ENCODE results near the gene PHF21A.
"Not testable (repeated sequence)": the region's sequence is repeated elsewhere in the genome, so short reads cannot be mapped to it uniquely, and the experiment has no call there.

Gene PHF21A

DNA sequence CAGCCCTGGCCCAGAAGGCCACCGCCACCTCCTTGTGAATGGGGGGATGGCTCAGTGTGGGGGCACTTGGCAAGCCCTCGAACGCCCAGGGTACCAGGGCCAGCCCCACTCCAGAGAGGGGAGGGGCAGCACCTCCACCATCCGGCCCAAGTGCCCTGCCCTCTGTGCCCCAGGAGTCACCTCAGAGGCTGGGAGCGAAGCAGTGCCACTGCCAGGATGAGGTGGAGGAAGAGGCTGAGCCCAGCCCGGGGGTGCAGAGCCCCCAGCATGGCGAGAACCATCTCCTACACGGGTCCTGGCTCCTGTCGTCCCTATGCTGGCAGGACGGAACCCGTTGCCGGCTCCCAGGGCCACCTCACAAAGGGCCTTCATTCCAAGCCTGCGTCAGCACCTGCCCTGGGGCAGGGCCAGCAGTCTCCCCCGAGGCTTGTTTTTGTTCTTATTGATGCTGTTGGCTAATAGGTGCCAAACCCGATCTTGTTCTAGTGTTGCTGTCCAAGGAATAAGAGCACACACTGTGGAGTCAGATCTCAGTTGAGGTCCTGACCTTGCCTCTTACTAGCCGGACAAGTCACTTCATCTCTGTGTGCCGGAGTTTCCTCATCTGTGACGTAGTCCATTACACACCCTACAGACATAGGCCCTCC lies 214.2 kb downstream of the PHF21A start, which contains the start of gene FREY1:
TSS of gene FREY1 (minus strand) at position 307 of the 647 bp plus-strand sequence. CDS start at position 281, 26 bp downstream.
- in situ Hi-C loops (cut with MboI; ENCODE audit: low sequenced_read_pairs): no loop called here

DNA sequence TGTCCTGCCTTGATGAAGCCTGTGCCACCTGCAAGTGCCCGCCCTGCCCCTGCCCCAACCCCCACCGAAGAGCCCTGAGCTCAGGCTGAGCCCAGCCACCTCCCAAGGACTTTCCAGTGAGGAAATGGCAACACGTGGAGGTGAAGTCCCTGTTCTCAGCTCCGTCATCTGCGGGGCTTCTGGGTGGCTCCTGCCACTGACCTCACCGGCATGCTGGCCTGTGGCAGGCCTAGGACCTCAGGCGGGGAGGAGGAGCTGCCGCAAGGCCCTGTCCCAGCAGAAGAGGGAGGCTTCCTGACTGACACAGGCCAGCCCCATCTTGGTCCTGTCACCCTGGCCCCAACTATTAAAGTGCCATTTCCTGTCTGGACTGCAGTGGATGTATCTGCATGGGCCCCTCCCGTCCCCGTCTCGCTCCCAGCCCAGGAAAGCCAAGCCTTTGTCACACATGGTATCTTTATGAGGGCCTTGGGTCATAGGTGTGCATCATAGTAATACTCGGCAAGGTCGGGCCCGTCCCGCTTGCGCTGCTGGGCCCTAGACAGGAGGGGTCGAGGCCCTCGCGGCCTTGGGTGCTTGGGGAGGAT lies 215.1 kb downstream of the PHF21A start:
- in situ Hi-C loops (cut with MboI; ENCODE audit: low sequenced_read_pairs): no loop called here

DNA sequence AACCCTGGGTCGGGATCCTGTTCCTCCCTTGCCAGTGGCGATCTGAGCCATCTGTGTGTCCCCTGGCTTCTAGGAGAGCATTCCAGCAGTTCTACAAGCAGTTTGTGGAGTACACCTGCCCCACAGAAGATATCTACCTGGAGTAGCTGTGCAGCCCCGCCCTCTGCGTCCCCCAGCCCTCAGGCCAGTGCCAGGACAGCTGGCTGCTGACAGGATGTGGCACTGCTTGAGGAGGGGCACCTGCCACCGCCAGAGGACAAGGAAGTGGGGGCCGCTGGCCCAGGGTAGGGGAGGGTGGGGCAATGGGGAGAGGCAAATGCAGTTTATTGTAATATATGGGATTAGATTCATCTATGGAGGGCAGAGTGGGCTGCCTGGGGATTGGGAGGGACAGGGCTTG lies 215.7 kb downstream of the PHF21A start:
- in situ Hi-C loops (cut with MboI; ENCODE audit: low sequenced_read_pairs): not testable (repeated sequence)

DNA sequence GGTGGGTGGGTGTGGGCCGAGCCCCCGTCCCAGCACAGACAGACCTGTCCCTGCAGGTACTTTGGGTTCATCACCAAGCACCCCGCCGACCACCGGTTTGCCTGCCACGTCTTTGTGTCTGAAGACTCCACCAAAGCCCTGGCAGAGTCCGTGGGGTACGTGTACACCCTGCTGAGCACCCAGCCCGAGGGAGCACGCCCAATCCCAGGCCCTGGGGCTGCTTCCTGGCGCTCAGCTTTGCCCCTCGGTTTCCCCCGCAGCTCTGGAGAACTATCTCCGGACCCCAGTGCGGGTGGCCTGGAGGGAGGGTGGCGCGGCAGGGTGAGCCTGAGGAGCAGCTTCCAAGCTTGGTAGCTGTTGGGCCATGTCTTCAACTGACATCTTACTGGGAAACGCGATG lies 216.2 kb downstream of the PHF21A start:
- in situ Hi-C loops (cut with MboI; ENCODE audit: low sequenced_read_pairs): no loop called here

DNA sequence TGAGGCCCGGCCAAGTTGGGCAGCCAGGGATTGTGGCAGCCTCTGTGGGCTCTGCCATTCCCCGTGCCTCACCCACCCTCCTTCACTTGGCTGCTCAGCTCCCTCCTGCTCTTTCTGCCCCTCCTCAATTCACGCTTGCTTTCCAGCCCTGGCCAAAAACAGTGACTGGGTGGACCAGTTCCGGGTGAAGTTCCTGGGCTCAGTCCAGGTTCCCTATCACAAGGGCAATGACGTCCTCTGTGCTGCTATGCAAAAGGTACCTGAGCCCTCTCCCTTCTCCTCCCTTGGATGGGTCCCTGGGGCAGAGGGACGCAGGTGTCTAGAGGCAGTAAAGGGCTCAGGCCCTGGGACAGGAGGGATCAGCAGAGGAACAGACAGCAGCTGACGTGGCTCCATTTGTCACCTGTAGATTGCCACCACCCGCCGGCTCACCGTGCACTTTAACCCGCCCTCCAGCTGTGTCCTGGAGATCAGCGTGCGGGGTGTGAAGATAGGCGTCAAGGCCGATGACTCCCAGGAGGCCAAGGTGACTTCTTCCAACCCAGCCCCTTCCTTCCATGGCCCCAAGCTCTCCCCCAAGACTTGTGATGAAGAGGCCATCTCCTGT lies 216.8 kb downstream of the PHF21A start:
- in situ Hi-C loops (cut with MboI; ENCODE audit: low sequenced_read_pairs): no loop called here

DNA sequence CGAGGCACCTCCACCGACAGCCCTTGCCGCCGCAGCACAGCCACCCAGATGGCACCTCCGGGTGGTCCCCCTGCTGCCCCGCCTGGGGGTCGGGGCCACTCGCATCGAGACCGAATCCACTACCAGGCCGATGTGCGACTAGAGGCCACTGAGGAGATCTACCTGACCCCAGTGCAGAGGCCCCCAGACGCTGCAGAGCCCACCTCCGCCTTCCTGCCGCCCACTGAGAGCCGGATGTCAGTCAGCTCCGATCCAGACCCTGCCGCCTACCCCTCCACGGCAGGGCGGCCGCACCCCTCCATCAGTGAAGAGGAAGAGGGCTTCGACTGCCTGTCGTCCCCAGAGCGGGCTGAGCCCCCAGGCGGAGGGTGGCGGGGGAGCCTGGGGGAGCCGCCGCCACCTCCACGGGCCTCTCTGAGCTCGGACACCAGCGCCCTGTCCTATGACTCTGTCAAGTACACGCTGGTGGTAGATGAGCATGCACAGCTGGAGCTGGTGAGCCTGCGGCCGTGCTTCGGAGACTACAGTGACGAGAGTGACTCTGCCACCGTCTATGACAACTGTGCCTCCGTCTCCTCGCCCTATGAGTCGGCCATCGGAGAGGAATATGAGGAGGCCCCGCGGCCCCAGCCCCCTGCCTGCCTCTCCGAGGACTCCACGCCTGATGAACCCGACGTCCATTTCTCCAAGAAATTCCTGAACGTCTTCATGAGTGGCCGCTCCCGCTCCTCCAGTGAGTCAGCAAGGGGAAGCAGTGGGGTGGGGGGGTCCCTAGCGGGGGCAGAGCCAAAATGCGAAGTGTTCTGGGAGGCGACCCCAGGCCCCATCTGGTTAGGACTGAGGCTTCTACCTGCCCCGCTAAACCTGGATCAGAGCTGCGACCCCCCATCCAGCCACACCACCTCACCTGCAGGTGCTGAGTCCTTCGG lies 218.5 kb downstream of the PHF21A start:
- in situ Hi-C loops (cut with MboI; ENCODE audit: low sequenced_read_pairs): no loop called here

DNA sequence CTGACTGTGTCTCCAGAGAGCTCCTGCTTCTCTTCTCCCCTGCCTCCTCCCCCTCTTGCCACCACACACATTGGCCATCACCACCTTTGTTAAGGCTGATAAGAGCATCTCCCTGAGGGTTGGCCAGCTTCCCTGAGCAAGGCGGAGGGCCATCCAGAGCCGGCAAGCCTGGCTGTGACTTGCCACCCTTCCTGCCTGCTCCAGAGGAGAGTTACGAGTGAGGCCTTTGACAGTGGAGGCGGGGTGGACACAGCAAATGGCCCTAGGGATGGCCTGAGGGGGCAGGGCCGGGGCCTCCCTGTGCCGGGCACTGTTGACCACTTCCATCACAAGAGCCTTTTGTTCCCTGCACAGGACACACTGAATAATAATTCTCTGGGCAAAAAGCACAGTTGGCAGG lies 219.6 kb downstream of the PHF21A start:
- in situ Hi-C loops (cut with MboI; ENCODE audit: low sequenced_read_pairs): no loop called here

DNA sequence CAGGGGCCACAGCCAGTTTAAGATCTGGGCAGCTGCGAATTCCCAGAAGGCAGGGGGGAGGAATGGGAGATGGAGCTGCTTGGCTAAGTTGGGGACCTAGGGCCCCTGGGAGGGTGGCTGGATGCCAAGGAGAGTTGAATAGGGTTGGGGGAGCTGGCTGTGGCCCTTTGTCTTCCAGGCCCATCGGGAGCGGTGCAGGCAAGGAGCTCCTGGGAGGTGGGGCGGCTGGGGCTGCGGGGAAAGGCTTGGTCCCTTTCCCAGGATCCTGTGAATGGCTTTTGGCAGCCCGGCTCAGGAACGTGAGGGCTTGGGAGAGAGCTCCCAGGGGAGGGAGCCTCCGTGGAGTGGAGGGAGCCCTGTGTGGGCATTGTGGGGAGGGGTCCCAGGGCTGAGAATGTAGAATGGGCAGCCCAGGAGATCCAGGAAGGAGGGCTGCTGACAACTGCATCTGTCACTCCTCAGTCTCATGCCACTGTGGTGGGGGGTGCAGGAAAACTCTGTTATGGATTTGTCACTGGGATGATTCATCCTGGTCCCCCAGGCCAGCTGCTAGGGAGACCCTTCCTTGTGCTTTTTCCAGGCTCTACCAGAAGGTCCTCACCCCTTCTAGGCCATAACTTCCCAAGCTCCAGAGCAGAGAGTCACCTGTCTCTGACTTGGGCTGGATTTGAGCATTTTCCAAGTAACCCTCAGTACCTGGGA lies 220.2 kb downstream of the PHF21A start:
- in situ Hi-C loops (cut with MboI; ENCODE audit: low sequenced_read_pairs): no loop called here

DNA sequence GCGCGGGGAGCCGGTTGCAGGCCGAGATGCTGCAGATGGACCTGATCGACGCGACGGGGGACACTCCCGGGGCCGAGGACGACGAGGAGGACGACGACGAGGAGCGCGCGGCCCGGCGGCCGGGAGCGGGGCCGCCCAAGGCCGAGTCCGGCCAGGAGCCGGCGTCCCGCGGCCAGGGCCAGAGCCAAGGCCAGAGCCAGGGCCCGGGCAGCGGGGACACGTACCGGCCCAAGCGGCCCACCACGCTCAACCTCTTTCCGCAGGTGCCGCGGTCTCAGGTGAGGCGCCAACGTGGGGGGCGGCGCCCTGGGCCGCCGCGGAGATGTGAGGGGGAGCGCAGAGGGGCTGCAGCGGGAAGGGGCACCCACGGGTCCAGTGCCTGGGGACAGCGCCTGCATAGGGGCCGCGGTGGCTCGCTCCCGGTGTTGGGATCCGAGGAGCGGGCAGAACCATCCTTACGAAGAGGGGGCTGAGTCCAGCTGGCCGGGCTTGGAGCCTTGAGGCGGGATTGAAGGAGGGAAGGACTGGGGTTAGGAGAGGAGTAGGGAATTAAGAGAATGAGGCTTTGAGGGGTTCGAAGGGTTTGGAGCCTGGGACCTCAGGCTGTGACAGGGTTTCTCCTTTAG lies 221.0 kb downstream of the PHF21A start:
- in situ Hi-C loops (cut with MboI; ENCODE audit: low sequenced_read_pairs): not testable (repeated sequence)

DNA sequence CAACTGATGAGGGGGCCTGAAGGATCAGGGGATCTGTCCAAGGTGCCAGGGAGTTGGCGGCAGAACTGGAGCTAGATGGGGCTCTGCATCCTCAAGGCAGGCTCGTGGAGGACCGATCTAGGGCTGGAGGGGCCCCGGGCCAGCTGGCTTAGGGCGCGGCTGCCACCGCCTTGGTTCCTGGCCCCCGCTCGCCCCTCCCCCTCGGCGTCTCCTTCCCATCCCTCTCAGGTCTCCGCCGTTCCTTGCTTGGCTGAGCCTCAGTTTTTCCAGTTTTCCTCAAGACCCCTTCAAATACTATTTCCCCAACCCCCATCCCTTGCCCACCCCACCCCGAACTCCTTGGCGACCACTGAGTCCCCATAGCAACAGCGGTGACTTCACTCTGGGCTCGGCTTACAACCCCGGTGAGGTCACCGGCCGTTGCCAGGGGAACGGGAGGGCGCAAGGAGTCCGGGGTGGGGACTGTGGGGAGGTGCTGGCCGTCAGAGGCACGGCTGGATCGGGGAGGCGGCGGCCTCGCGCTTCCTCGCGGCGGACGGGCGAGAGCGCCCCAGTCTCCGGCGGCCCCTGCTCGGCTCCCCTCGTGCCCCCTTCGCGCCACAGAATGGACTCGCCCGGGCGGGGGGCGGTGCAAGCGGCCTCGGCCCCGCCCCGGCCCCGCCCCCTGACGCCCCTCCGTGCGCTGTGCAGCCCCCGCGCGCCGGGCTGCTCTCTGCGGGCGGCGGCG lies 221.6 kb downstream of the PHF21A start:
- in situ Hi-C loops (cut with MboI; ENCODE audit: low sequenced_read_pairs): no loop called here

DNA sequence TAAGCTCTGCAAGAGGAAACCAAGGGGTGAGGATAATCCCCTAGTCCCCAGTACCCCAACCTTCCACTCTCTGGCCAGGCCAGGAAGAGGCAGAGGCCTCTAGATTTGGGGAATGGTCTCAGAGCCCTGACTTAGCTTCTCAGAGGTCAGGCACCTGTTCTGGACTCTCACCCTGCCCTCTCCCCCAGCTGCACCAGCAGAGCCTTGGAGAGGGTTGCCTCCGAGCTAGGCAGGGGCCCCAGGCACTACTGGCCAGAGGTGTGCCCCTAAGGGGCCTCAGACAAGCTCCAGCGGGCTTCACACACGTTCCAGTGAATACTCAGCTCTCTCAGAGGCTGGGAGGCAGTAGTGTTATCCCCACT lies 222.2 kb downstream of the PHF21A start:
- in situ Hi-C loops (cut with MboI; ENCODE audit: low sequenced_read_pairs): no loop called here

DNA sequence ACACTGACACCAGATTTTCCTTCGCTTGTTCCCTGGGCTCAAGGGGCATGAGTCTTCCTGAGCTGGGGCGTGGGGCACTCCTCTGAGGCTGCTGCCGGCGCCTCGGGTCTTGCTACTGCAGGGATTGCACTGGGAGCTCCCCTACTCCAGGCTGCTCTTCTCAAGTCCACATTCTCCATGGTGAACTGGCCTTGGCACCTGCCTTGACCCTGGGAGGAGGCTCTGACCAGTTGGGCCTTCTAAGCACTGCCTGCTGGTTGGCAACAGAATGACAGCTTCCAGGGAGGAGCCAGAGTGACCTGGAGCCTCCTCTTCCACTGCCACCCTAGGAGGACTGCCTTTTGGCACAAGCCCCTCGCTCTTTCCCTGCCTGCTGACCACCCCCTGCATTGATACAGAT lies 223.7 kb downstream of the PHF21A start:
- in situ Hi-C loops (cut with MboI; ENCODE audit: low sequenced_read_pairs): no loop called here

DNA sequence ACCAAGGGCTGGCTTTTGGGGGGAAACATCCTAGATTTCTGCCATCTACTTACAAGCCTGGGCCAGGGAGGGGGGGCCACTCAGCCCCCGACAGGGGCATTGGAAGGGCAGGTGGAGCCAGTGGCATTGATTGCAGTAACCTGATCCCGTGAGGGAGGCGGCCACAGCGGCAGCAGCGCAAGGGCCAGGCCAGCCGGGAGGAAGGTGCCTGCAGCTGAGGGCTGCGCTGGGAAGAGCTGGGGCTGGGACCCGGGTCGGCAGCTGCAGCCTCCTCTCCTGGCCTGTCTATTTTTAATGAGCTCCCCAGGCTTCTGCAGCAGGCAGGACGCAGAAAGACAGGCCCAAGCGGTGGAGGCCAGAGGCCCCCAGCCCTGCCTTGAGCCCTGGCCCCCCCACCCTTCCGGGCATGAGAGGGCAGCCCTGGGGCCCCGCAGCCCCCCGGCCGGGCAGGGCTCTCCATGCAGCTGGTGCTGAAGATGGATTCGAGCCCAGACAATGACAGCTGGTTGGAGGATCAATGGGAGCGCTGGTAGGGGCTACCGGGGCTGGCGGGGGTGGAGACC lies 224.8 kb downstream of the PHF21A start:
- in situ Hi-C loops (cut with MboI; ENCODE audit: low sequenced_read_pairs): no loop called here

DNA sequence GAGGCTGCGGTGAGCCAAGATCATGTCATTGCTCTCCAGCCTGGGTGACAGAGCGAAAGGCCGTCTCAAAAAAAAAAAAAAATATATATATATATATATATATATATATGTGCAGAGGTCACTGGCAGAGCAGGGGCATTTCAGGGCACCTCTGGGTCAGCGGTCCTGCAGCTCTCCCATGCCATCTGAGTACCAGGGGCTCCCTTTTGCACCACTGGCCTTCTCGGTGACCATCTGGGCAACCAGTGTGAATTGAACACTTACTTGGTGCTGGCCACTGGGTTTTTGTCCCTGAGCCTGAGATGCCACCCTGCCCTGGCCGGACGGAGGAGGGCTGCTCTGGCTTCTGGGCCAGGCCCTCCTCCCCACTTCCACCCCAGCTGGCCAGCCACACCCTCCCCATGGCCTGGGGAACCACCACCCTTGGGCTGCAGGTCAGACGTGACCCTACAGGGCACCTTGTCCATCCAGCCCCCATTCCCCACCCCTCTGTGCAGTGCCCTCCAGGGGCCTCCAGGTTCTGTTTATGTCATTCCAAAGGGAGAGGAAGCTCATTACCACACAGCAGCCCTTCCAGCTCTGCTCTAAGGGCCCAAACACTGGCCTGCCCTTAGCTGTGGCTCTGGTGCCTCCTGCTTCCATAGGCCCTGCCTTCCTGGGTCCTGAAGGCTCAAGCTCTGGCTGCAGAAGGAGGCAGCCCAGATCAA lies 225.5 kb downstream of the PHF21A start:
- in situ Hi-C loops (cut with MboI; ENCODE audit: low sequenced_read_pairs): no loop called here

DNA sequence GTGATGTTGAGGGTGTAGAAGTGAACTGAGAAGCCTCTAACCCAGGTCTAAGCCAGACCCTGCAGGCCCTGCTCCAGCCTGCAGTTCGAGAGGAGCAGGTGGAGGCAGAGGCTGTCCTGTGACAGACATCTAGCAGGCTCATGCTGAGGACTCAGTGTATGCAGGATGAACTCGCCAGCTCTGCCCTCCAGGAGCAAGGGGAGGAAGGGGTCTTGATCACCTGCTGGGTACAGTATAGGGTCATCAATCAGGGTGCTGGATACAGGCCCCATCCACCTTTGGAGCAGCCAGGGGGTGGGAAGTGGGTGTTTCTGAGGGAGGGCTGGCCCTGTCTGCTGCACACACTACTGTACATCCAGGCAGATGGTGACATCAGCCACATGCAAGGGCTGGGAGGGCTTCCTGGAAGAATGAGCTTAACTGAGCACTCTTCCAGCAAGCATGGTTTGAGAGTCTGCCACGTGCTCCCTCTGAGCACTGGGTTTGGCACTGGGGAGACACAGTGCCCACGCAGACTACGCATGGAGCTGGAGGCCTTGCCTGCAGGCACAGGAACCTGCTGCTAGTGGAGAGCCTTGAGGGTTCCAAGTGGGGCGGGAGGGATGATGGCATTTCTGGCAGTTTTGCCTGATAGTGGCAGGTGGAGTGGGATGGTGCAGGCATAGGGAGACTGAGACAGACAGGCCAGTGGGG lies 226.6 kb downstream of the PHF21A start:
- in situ Hi-C loops (cut with MboI; ENCODE audit: low sequenced_read_pairs): no loop called here

DNA sequence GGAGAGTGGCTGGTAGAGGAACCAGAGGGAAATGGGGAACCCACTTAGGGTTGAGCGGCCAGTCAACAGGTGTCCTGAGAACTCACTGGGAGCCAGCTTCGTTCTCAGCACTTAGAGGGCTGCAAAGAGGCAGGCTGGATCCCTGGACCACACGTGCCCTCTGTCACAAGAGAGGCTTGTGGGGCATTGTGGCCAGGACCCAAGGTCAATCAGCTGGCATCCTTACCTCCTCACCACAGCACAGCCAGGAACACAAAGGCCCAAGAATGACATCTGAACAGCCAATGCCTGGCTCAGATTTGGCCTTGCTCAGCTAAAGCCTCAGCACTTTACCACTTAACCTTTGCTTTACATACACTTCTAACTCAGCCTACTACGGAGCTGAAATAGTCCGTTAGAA lies 228.4 kb downstream of the PHF21A start:
- in situ Hi-C loops (cut with MboI; ENCODE audit: low sequenced_read_pairs): no loop called here

DNA sequence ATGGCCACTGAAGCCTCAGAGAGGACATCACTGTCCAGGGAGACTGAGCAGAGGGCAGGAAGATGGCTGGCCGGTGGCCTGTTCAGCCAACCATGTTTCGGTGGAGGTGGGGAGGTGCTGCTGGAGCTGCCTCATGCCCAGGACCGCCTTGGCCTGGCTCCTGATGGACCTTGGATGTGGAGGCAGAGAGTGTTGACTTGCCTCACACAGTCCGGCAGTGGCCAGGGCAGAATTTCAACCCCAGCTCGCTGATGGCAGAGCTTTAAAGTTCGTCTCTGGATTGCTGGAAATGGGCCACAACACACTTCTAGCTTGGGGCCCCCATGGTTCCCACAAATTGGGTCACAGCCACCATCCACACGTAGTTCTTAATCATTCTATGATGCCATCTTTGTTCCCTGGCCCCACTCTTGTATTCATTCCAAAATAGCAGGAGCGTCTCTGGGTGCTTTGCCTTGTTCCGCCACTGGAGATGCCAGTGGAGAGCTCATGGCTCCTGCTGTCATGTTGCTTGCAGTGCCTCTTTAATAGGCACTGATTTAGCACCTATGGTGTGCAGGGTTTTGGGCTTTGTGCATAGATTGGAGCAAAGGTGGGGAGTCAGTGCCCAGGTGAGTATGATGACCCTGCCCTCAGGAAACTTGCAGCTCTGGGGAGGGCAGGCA lies 230.2 kb downstream of the PHF21A start:
- in situ Hi-C loops (cut with MboI; ENCODE audit: low sequenced_read_pairs): no loop called here

DNA sequence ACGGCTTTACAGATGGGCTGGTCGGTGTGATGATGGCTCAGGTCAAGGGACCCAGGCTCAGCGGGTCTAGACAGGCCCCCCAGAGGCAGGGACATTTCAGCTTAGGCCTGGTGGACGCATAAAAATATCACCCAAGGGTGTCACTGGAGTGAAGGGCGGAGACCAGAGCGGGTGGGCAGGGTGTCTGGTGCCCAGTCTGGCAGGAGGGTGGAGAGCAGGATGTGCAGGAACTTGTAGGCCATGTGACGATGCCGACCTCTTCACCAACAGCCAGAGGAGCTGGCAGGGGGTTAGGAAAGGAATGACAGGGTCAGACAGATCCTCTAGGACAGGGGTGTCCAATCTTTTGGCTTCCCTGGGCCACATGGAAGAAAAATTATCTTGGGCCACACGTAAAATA lies 231.3 kb downstream of the PHF21A start:
- in situ Hi-C loops (cut with MboI; ENCODE audit: low sequenced_read_pairs): no loop called here
